Activated CD4-positive, alpha-beta T cell treated with anti-CD3 and anti-CD28 coated beads for 1 hour (primary cell): ENCODE measurements around the gene PKNOX1.
A peak's percentile ranks its signal among the peaks of the same experiment; 100 is the strongest.
"Not testable (repeated sequence)": the region's sequence is repeated elsewhere in the genome, so short reads cannot be mapped to it uniquely, and the experiment has no call there.

Source experiments
- DNase-seq: peaks from one replicate; pipeline ENCODE4 v3.0.0-alpha.2; 2020

Gene PKNOX1, protein sequence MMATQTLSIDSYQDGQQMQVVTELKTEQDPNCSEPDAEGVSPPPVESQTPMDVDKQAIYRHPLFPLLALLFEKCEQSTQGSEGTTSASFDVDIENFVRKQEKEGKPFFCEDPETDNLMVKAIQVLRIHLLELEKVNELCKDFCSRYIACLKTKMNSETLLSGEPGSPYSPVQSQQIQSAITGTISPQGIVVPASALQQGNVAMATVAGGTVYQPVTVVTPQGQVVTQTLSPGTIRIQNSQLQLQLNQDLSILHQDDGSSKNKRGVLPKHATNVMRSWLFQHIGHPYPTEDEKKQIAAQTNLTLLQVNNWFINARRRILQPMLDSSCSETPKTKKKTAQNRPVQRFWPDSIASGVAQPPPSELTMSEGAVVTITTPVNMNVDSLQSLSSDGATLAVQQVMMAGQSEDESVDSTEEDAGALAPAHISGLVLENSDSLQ

DNA sequence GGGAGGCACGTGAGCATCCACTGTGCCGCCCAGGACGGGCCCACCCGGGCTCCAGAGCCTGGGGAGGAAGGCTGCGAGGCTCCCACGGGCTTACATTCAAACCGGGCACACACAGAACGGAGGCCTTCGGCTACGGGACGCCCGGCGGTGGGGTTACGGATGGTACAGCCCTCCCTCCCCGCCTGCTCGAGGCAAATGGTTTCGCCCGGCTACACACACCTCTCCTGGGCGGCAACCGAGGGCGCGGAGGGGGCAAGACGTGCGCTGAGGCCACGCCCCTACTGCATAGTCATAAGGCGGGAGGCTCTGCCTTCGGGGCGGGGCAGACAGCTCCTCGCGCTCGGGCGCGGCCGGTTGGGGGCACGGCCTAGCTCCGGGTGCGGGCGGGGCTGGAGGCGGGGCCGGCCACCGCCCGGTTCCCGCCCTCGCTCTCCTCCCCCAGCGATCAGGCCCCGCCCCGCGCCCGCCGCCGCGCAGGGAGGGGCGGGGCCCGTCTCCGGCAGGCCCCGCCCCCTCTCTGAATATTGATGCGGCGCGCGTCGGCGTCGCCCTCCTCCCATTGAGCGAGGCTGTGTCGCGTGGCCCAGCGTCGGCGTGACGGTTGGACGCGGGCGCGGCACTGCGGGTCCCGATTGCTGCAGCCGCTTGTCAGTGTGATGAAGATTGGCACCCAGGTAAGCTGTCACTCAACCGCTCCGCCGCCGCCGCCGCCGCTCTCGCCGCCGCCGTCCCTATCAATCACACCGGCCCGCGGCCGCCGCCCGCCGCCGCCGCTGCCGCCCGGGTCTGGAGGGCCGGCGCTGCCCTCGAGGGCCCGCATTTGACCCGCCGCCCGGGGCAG, at the start of gene PKNOX1:
PKNOX1 (plus strand) TSS at position 572 of the 841 bp plus-strand sequence. CDS start 29,820 bp downstream, outside the sequence.
- peak; percentile 99 for DNase-seq

DNA sequence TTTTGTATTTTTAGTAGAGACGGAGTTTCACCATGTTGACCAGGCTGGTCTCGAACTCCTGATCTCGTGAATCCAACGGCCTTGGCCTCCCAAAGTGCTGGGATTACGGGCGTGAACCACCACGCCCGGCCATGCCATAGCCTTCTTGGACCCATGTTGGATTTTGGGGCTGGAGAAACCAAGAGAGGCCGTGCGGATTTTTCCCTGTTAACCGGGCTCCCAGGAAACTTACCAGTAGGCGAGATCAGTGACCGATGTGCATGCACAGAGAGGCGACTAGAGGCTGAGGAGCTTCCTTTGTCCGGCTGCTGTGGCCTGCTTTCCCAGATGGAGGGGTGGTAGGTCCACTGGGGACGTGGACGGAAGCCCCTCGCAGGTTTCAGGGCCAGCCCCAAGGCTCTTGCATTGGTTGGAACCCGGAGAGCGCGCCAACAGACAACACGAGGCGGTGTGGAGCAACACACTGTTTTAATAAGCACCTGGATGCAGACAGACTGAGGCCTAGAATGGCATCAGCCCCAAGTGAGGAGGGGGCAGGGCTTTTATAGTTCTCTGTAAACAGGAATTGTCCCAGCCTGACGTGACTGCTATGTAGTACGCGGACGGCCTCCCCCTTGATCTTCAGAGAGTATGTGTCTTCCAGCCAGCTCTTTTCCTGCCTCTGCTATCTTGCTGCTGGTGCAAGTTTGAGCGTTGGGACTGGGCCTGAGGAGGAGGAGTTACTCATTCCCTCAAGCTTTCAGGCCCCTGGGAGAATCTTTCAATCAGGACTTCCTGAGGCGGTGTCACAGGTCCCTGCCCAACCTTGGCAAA, 49.0 kb upstream of the PKNOX1 start, which contains the start of gene ERVH48-1:
ERVH48-1 (minus strand) TSS at position 517 of the 813 bp plus-strand sequence. CDS start 6,624 bp downstream, outside the sequence.
- no peak for DNase-seq

- DNase-seq: not testable (repeated sequence)
These were observed 46.7 kb upstream of the PKNOX1 start for GRCh38 chr21:42927474-42928200.

DNA sequence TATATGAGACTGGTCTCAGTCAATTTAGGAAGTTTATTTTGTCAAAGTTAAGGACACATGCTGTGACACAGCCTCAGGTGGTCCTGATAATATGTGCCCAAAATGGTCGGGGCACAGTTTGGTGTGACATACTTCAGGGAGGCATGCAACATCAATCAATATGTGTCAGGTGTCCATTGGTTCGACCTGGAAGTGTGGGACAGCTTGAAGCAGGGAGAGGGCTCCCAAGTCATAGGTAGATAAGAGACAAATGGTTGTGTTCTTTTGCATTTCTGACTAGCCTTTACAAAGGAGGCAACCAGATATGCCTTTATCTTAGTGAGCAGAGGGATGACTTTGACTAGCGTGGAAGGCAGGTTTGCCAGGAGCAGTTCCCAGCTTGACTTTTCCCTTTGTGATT, 44.4 kb upstream of the PKNOX1 start:
- no peak for DNase-seq

DNA sequence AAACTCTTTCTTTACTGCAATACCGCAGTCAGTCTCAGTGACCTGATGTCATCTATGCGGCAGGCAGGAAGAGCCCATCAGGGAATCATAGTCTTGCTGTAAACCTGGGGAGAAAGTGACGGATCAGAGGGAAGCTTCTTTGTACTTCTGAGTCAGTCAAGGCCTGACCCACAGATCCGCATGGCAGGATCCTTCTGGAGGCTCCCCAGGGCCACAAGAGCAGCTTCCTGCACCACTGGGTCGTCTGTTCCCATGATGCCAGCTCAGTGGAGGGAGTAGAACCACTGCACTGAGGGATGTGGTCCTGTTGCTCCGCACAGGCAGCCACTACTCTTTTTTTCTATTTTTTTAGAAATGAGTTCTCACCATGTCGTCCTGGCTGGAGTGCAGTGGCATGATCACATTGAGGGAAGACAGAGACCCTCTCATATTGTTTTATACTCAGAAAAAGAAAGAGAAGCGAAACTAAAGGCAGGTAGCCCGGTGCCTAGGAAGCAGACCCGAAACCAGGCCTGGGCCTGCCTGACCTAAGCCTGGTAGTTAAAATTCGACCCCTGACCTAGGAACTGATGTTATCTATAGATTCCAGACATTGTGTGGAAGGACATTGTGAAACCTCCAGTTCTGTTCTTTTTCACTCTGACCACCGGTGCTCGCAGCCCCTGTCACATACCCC, 42.7 kb upstream of the PKNOX1 start:
- DNase-seq: no peak

- not testable (repeated sequence) for DNase-seq
These were observed 41.8 kb upstream of the PKNOX1 start for GRCh38 chr21:42932378-42933136.

DNA sequence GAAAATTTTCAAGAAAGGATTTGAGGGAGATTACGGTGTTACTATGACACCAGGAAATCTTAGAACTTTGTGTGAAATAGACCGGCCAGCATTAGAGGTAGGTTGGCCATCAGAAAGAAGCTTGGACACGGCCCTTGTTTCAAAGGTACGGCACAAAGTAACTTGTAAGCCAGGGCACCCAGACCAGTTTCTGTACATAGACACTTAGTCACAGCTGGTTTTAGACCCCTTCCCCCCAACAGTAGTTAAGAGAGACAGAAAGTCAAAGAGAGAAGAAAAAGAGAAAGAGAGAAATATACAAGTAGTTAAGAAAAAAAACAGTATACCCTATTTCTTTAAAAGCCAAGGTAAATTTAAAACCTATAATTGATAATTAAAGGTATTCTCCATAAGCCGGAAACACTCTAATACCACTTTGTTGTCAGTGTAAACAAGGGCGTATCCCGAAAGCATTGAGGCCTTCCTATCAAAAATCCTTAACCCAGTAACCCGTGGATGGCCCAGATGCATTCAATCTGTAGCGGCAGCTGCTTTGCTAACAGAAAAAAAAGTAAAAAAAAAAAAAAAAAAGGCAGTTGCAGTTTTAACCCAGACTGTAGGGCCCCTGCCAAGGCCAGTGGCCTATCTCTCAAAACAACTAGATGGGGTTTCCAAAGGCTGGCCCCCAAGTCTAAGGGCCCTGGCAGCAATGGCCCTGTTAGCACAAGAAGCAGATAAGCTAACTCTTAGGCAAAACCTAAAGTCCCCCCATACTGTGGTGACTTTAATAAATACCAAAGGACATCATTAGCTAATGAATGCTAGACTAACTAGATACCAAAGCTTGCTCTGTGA, 41.0 kb upstream of the PKNOX1 start:
- not testable (repeated sequence) for DNase-seq

DNA sequence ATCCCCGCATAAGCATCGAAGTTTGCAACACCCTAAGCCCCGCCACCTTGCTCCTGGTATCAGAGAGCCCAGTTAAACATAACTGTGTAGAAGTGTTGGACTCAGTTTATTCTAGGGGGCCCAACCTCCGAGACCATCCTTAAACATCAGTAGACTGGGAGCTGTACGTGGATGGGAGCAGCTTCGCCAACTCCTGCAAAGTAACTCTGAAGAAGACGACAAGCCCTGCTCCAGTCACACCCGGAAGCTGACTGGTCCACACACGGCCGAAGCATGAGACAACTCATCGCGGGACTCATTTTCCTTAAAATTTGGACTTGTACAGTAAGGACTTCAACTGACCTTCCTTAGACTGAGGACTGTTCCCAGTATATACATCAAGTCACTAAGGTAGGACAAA, 40.4 kb upstream of the PKNOX1 start:
- not testable (repeated sequence) for DNase-seq

DNA sequence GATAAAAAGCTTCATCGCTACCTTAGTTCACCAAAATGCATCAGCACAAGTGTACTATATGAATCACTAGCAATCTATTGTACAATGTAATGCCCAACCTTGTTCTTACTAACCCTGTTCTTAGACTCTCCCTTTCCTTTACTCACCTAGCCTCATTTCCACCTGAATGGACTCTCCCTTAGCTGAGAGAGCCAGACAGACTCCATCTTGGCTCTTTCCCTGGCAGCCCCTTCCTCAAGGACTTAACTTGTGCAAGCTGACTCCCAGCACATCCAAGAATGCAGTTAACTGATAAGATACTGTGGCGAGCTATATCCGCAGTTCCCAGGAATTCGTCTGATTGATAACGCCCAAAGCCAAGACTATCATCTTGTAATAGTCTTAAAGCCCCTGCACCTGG, 38.0 kb upstream of the PKNOX1 start:
- DNase-seq: not testable (repeated sequence)

DNA sequence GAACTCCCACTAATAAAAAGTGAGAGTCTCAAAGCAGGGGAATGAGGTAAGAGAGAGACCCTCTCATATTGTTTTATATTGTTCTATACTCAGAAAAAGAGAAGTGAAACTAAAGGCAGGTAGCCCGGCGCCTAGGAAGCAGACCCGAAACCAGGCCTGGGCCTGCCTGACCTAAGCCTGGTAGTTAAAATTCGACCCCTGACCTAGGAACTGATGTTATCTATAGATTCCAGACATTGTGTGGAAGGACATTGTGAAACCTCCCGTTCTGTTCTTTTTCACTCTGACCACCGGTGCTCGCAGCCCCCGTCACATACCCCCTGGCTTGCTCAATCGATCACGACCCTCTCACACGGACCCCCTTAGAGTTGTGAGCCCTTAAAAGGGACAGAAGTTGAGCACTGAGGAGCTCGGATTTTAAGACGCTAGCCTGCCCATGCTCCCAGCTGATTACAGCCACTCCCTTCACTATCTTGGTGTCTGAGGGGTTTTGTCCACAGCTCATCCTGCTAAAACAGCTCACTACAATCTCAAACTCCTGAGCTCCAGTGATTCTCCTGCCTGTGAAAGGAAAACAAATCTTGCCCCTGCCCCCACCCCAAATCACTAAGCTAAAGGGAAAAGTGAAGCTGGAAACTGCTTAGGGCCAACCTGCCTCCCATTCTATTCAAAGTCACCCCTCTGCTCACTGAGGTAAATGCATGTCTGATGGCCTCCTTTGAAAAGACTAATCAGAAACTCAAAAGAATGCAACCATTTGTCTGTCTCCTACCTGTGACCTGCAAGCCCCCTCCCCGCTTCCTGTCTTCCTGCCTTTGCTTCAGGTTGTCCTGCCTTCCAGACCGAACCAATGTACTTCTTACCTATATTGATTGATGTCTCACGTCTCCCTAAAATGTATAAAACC, 37.1 kb upstream of the PKNOX1 start:
- DNase-seq: not testable (repeated sequence)

DNA sequence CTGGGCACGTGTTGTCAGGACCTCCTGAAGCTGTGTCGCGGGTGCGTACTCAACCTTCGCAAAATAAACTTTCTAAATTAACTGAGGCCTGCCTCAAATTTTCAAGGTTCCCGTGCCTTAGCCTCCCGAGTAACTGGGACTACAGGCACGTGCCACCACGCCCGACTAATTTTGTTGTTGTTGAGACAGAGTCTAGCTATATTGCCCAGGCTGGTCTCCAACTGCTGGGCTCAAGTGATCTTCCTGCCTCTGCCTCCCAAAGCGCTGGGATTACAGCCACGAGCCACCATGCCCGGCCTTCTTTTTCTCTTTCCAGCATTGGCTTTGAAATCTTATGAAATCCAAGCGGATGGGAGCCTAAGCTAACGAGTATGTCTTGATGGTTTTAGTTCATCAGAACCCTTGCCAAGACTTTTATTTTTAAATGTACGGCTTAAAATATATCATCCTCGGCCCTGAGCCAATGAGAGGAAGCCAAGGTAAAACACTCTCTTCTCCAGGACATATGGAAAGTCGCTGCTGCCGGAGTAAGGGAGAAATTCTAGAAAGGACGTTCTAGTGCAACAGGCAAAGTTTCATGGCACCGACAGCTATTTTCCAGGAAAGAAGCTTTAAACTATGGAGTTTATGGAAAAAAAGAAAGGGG, 36.3 kb upstream of the PKNOX1 start:
- DNase-seq: no peak

GRCh38 chr21:42938606-42938995, 35.8 kb upstream of the PKNOX1 start:
- not testable (repeated sequence) for DNase-seq

DNA sequence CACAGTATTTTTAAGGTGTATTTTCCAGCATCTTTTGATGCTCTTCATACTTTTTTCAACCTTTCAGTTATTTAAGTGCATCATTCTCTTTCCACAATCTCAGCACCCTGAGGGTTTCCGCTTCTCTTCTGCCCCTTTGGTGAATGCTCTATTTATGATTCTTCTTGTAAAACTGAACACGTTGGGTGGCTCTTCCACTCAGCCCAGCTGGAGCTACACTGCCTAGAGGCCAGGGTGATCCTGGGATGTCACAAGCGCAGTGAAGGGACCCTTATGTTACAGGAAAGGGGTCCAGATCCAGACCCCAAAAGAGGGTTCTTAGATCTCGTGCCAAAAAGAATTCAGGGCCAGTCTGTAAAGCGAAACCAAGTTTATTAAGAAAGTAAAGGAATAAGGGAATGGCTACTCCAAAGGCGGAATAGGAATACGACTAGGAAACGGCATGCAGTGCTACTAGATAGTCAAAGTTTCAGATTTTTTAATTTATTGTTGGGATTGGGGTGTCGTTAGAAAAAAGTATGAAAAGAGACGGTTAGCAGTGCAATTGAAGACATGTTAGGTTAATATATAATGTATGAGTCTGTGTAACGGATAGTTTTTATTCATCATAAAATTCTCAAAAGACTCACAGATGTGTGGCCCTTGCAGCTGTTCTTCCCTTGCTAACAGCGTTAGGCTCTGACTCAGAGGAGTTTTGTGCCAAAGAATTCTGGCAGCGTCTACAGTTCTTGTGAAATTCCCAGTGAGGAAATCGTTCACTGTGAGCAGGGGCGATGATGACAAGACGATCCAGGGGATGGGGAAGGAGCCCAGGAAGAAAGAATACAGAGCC, 34.6 kb upstream of the PKNOX1 start:
- DNase-seq: no peak

- no peak for DNase-seq
These were observed 32.7 kb upstream of the PKNOX1 start for GRCh38 chr21:42941696-42942085.

DNA sequence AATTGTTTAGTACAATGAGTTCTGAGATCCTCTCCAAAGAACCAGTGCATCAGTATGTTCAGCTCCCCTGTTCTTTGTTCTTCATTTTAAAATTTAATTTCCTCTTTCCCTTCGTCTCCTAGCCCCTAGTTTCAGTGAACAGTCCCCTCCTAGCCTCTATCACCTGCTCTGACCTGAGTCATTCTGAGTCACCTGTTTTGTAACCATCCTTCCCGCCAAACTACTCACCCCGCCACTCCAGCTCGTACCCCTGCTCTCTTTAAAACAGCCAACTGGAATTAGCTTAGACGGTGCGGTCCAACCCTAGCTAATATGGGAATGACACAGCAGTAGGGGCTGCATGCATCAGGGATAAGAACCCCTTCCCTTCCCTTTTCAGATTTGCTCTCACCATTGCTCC, 32.1 kb upstream of the PKNOX1 start:
- DNase-seq: no peak

DNA sequence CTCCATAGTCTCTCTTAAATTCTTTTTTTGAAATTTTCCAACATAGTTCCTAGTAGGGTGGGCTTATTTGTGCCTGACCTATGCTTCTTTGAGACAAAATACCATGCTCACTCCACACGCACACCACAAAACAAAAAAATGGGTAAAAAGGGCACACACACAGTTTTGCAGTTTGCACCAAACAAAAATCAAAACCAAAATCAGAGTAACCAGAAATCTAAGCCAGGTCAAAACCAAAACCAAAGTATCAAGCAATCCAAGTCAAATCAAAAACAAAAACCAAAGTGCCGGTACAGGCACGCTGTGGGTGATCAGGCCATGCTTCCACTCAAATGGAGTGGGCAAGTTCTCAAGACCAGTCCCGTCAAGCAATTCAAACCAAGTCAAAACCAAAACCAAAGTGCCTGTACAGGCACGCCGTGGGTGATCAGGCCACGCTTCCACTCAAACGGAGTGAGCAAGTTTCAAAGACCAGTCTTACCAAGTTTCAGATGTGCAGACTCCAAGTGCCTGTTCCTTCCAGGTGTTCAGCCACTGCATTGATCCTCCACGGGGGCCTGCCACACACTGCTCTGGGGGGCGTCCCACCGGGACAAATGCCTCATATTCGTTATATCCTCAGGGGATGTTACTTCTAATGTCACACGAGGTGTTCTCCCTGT, 25.1 kb upstream of the PKNOX1 start:
- DNase-seq: not testable (repeated sequence)

DNA sequence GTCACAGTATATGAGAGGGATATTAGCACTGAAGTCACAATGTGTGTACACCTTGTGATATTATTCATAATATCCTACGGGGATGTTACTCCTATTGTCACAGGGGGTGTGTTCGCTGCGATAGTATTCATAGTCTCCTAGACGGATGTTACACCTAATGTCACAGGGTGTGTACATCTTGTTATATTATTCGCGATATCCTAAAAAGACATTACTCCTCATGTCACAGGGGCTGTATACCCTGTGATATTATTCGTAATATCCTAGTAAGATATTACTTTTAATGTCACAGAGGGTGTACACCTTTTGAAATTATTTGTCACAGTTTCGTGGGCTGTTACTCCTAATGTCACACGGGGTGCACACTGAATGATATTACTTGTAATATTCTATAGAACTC, 23.2 kb upstream of the PKNOX1 start:
- DNase-seq: not testable (repeated sequence)
